GM21360 (cell line): ENCODE measurements around the gene ELOB.
A peak's percentile ranks its signal among the peaks of the same experiment; 100 is the strongest.

Experiments used
- ATAC-seq: cut with Tn5 transposase; IDR thresholded peaks from one replicate; pipeline ENCODE4 v1.9.1; 2021; ENCODE audit warnings: mild to moderate bottlenecking, moderate library complexity; ENCODE audit not compliant: unreplicated experiment

The ELOB gene

GRCh38 chr16:2769675-2770056 lies 7.4 kb downstream of the ELOB start:
- ATAC-seq = no peak

DNA sequence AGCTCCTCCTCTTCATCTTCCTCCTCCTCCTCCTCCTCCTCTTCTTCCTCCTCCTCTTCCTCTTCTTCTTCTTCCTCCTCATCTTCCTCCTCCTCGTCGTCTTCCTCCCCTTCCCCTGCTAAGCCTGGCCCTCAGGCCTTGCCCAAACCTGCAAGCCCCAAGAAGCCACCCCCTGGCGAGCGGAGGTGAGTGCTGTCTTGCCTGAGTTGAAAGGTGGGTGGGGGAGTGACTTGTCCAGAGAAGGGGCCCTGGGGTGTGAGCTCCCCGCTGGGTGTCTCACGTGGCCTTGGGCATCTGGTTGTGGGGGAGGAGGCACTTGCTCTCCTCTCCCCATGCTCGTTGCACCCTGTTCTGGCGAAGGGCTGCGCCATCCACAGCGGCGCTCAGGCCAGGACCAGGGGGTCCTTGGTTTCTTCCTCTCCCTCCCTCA lies 8.0 kb downstream of the ELOB start:
- ATAC-seq = no peak

DNA sequence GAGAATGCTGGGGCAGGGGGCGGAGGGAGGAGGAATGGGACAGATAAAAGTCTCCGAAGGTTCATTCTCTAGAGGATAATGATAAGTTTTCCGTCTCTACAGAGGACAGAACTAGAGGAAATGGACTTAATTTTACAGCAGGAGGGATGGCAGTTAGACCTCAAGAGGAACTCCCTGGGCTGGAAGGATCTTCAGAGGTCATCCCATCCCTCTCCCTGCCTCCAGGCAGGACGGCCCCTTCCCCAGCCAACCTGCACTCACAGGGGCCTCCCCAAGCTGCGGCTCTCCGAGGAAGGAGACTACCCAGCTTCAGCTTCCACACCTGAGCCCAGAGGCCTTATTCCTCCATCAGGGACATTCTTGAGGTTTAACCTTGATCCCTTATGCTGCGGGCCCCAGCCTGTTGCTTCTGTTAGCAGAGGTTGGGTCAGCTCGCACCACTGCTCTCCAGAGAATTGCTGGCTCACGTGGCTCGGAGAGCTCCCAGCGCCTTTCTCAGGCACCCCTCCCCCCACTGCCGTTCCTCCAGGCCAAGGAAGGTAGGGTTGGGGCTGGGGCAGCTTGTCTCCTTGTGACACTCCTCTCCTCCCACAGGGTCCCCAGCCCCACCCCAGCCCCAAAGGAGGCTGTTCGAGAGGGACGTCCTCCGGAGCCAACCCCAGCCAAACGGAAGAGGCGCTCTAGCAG lies 8.5 kb downstream of the ELOB start:
- no peak for ATAC-seq

- no peak for ATAC-seq
Observed at GRCh38 chr16:2767891-2768290, 9.2 kb downstream of the ELOB start.

GRCh38 chr16:2767140-2767731 lies 9.8 kb downstream of the ELOB start:
- ATAC-seq = no peak

- ATAC-seq = no peak
Observed at GRCh38 chr16:2766430-2767139, 10.5 kb downstream of the ELOB start.

- ATAC-seq = no peak
Observed at GRCh38 chr16:2765462-2766404, 11.3 kb downstream of the ELOB start.

DNA sequence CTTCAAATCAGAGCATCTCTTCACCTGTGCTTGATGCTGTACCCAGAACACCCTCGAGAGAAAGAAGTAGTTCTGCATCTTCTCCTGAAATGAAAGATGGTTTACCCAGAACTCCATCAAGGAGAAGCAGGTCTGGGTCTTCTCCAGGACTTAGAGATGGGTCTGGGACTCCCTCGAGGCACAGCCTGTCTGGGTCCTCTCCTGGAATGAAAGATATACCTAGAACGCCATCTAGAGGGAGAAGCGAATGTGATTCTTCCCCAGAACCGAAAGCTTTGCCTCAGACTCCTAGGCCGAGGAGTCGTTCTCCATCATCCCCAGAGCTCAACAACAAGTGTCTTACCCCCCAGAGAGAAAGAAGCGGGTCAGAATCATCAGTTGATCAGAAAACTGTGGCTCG lies 12.4 kb downstream of the ELOB start:
- no peak for ATAC-seq

GRCh38 chr16:2763173-2763572 lies 13.9 kb downstream of the ELOB start:
- ATAC-seq = no peak

- no peak for ATAC-seq
Observed at GRCh38 chr16:2762711-2763110, 14.4 kb downstream of the ELOB start.

GRCh38 chr16:2761886-2762583 lies 15.0 kb downstream of the ELOB start:
- ATAC-seq = no peak

- no peak for ATAC-seq
Observed at GRCh38 chr16:2761472-2761871, 15.6 kb downstream of the ELOB start.

GRCh38 chr16:2757344-2757743 lies 19.7 kb downstream of the ELOB start:
- ATAC-seq = no peak

DNA sequence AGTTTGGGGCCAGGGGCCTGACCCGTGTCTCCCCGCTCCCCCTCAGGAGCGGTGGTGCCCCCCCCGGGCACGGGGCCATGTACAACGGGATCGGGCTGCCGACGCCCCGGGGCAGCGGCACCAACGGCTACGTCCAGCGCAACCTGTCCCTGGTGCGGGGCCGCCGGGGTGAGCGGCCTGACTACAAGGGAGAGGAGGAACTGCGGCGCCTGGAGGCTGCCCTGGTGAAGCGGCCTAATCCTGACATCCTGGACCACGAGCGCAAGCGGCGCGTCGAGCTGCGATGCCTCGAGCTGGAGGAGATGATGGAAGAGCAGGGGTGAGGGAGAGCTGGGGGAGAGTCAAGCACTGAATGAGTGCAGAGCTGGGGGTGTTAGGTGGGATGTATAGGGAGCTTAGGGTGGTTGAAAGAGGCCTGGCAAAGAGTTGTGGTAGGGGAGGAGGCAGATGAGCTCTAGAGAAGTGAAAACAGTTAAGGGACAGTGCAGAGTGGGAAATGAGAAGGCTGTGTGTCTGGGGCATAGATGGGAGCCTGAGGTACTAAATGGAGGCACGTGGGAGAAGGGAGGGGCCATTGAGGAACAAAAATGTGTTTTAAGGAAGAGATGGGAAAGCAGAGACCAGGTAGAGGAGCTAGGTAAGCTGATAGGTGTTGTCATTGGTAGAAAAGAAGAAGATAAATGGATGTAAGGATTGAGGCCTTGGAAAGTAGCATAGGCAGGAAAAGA lies 20.6 kb downstream of the ELOB start:
- no peak for ATAC-seq

GRCh38 chr16:2755158-2755557 lies 21.9 kb downstream of the ELOB start:
- no peak for ATAC-seq

DNA sequence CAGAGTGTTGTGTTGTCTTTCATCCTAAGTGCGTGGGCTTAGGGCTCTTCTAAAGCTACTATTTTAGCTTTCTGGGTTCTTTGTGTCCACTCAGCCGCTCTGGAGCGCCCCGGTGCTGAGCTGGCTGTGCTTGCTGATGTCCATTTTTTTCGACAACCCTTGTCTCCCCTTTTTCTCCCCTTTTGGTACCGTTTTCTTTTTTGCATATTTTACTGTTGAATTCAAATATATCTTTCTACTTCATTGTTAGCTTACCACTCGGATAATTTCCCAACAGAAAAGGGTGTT lies 23.4 kb downstream of the ELOB start:
- ATAC-seq = no peak

DNA sequence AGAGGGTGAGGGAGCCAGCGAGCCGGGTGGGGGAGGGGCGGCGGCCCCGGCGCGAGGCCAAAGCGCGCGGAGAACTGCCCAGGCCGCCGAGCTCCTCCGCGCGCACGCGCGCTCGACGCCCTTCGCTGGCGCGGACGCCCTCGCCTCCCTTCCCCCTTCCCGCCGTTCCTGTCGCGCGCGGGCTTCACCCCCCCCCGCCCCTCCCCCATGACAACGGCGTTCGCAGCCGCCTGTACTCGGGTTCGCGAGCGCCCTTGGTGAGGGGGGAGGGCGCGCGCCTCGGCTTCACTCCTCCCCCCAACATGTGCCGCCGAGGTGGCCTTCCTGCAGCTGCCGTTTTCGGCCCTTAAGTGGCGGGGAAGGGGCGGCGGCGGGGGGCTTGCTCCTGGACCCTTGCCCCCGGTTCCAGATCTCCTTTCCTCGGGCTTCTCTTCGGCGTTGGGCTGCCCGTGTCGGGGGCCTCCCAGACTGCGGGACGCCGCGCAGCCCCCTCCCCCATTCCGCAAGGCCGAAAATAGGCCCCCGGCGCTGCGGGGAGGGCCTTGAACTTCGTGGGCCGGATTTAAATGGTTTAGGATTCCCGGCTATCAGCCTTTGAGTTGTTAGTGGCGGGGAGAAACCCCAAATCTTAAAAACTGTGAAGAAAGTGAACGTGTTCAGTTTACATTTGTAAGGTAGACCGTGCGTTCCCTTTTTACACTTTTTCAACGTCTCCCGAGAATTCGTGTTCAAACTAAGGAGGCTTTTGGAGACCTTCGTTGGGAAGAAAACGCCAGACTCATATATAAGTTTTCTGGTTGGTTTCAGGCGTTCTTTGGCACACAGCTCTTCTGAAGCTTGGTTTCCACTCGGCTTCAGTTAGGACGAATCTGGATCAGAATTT lies 24.0 kb downstream of the ELOB start:
- ATAC-seq = peak; percentile 39

- peak; percentile 73 for ATAC-seq
Observed at GRCh38 chr16:2752035-2752849, 24.8 kb downstream of the ELOB start, which contains the start of gene SRRM2. Gene SRRM2, plus strand, starts transcription at chr16:2752638. Its CDS starts 3,727 bp downstream, at chr16:2756365.
